ENCODE measurements around the gene PGM5.

DNA sequence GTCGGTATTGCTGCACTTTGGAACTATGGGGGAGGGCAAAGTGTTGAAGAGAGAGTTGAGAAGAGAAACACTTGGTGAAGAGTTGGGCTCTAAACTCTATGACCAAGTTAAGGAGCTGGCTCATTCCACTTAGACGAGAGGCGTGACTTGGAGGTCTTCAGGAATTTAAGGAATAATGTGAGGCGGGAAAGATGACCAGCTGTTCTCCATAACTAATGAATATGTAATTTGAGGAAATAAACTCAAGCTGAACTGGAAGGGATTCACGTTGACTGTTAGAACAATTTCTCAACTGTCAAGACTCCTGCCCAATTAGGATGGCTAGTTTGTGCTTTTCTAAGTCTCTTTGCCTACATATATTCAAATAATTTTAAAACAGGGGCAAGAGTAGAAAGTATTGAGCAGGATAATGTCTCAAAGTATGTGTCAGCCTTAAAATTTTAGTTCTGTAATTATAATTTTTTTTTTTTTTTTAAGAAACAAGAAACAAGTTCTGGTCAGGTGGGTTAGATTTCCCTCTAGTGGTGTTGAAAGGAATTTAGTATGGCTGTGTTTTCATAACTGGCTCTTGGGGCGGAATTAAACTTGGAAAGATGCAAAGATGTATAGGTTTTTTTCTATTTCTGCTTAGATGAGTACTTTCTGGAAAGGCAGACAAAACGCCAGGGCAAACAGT is 150.9 kb downstream of the PGM5 start:
- TF ChIP-seq EZH2 (IDR thresholded peaks at IDR 0.05; ENCODE audit: insufficient read depth, poor library complexity, severe bottlenecking) (no peak), EZH2phosphoT487 (IDR thresholded peaks at IDR 0.05; ENCODE audit: insufficient read depth, low read depth) (no peak)
